Erythroblast (primary cell): ENCODE results near the gene AGAP2.

Source experiments
- GATA1 ChIP-seq: IDR thresholded peaks from 2 replicates; pipeline ENCODE4 v1.6.1; 2011; ENCODE audit warnings: low read depth, mild to moderate bottlenecking, control low read depth, low read length, moderate library complexity
- POLR2A ChIP-seq: IDR thresholded peaks from 2 replicates; pipeline ENCODE4 v1.6.1; 2011; ENCODE audit warnings: mild to moderate bottlenecking, low read length

GRCh38 chr12:57733928-57734327 lies 4.6 kb downstream of the AGAP2 start:
- TF ChIP-seq POLR2A, result no peak
- no peak for TF ChIP-seq GATA1
